K562 (cell line): Measurements from ENCODE around the gene VKORC1. TPM values are rescaled to one million over a fixed set of nuclear protein-coding genes. Genes with fewer than 3 reads are reported as not detected.

ENCODE experiments used
- ATAC-seq: fragments of 200-7000 bp; cut with Tn5 transposase; 3 replicates; pipeline ENCODE4 v1.9.1; 2020; ENCODE audit warnings: moderate library complexity
- BruUV-seq: library from RNA; stranded (reverse); fragments of 400-500 nt; replicated peaks from 2 replicates; lab custom pipeline; 2021; lab: Mats Ljungman, UMichigan
- CTCF ChIA-PET: fragments of 300-600 bp; formaldehyde crosslinking; extraction: SDS; loops from one replicate; lab custom pipeline; 2021; ENCODE audit warnings: low intra/inter-chr PET ratio; lab: Yijun Ruan, JAX
- POLR2A ChIA-PET: fragments of 300-600, 350-650 bp; sonication (Branson Sonifier 250); formaldehyde crosslinking; extraction: SDS; loops from one replicate; lab custom pipeline; 2021; ENCODE audit warnings: antibody characterized with exemption, inconsistent platforms; lab: Yijun Ruan, JAX
- DNase-seq, 4 experiments: peaks; one replicate each; pipeline versions ENCODE4 v3.0.0 to v3.0.0-alpha.2; 2011 to 2018; ENCODE audit warnings: low spot score in 3 of 4, mixed read lengths in 3 of 4; ENCODE audit errors: extremely low read depth in 1 of 4
- FAIRE-seq: peaks from 2 replicates; lab custom pipeline; 2011; peaks lifted over from hg19 to GRCh38; lab: Jason Lieb, UNC
- H2AFZ ChIP-seq: 2 replicates; pipeline ENCODE4 v1.6.0; 2011; ENCODE audit warnings: low read depth, low read length, control low read depth, inconsistent platforms
- H3K27ac ChIP-seq: fragments of 200-600 bp; 3 replicates; pipeline ENCODE4 v1.8.0; 2011; ENCODE audit warnings: low read depth, mild to moderate bottlenecking, control low read depth, inconsistent platforms, low read length, moderate library complexity, mixed read lengths; ENCODE audit errors: extremely low read depth
- H3K27me3 ChIP-seq, 2 experiments: fragments of 300-600 bp in 1 of 2; 2 replicates in 1 of 2; 3 replicates in 1 of 2; pipeline versions ENCODE4 v1.6.0 to v1.8.0; 2011; ENCODE audit warnings: inconsistent platforms in 2 of 2, low read length in 2 of 2, mild to moderate bottlenecking in 1 of 2, mixed read lengths in 1 of 2, moderate library complexity in 1 of 2; ENCODE audit not compliant: control insufficient read depth in 2 of 2, insufficient read depth in 2 of 2
- H3K36me3 ChIP-seq: fragments of 300-600 bp; 3 replicates; pipeline ENCODE4 v1.8.0; 2011; ENCODE audit warnings: mild to moderate bottlenecking, low read length, inconsistent platforms; ENCODE audit not compliant: control insufficient read depth, insufficient read depth
- H3K4me1 ChIP-seq, 2 experiments: fragments of 200-600 bp in 1 of 2; replicated peaks in 1 of 2; 2 replicates in 1 of 2; 3 replicates in 1 of 2; pipeline versions ENCODE4 v1.5.1 to v1.8.0; 2011; ENCODE audit warnings: inconsistent platforms in 2 of 2, low read length in 2 of 2, mild to moderate bottlenecking in 1 of 2, mixed read lengths in 1 of 2, moderate library complexity in 1 of 2; ENCODE audit not compliant: control insufficient read depth in 2 of 2, insufficient read depth in 2 of 2
- H3K4me2 ChIP-seq: 2 replicates; pipeline ENCODE4 v1.6.1; 2011; ENCODE audit warnings: low read length, control low read depth, inconsistent platforms, mixed read lengths; ENCODE audit not compliant: insufficient read depth
- H3K4me3 ChIP-seq: fragments of 200-600 bp; sonication (generic), shearing (Covaris generic); 2 replicates; pipeline ENCODE4 v1.5.1; 2016; ENCODE audit warnings: control low read depth, inconsistent platforms
- H3K79me2 ChIP-seq: fragments of 200-600 bp; 3 replicates; pipeline ENCODE4 v1.8.0; 2011; ENCODE audit warnings: low read length, inconsistent platforms; ENCODE audit not compliant: control insufficient read depth, insufficient read depth
- H3K9ac ChIP-seq, 2 experiments: 2 replicates each; pipeline versions ENCODE4 v1.6.0 to v1.6.1; 2011; ENCODE audit warnings: low read depth in 2 of 2, low read length in 2 of 2, control low read depth in 1 of 2, inconsistent platforms in 1 of 2, mild to moderate bottlenecking in 1 of 2, mixed read lengths in 1 of 2; ENCODE audit not compliant: insufficient read depth in 1 of 2
- H3K9me1 ChIP-seq: one replicate; pipeline ENCODE4 v1.6.0; 2011; ENCODE audit warnings: inconsistent platforms, mild to moderate bottlenecking, low read length, moderate library complexity; ENCODE audit not compliant: control insufficient read depth, insufficient read depth
- H3K9me3 ChIP-seq: replicated peaks from 2 replicates; pipeline ENCODE4 v1.5.1; 2011; ENCODE audit warnings: low read depth, low read length, inconsistent platforms; ENCODE audit not compliant: control insufficient read depth, insufficient read depth
- H4K20me1 ChIP-seq: replicated peaks from 2 replicates; pipeline ENCODE4 v1.6.1; 2011; ENCODE audit warnings: low read length, inconsistent platforms, mixed read lengths; ENCODE audit not compliant: control insufficient read depth, insufficient read depth
- ESRRA ChIP-seq: fragments of 450-650 bp; IDR thresholded peaks from 2 replicates; pipeline ENCODE4 v1.6.1; 2014; ENCODE audit warnings: low read depth, mild to moderate bottlenecking, moderate library complexity, borderline replicate concordance
- HMBOX1 ChIP-seq: sonication (generic); IDR thresholded peaks from 2 replicates; pipeline ENCODE4 v1.6.1; 2016
- HNRNPLL ChIP-seq: fragments of 200-400 bp; formaldehyde crosslinking; IDR thresholded peaks from 2 replicates; pipeline ENCODE4 v1.6.1; 2017; ENCODE audit warnings: low read length, low read depth, mild to moderate bottlenecking; ENCODE audit not compliant: poor library complexity, severe bottlenecking
- MEF2A ChIP-seq: IDR thresholded peaks from 2 replicates; pipeline ENCODE4 v1.6.1; 2011; ENCODE audit warnings: low read depth, mild to moderate bottlenecking, low read length, moderate library complexity; ENCODE audit not compliant: control insufficient read depth
- NBN ChIP-seq: fragments of 450-650 bp; IDR thresholded peaks from 2 replicates; pipeline ENCODE4 v1.6.1; 2016; ENCODE audit warnings: low read depth, mild to moderate bottlenecking
- NUFIP1 ChIP-seq: fragments of 450-650 bp; IDR thresholded peaks from 2 replicates; pipeline ENCODE4 v1.6.1; 2018; ENCODE audit not compliant: partially characterized antibody
- PHB ChIP-seq: fragments of 250-450 bp; sonication (Bioruptor Pico); IDR thresholded peaks from 2 replicates; pipeline ENCODE4 v1.5.0; 2021
- POLR2A ChIP-seq: fragments of 450-650 bp; conservative IDR thresholded peaks from 2 replicates; pipeline ENCODE4 v1.6.1; 2016
- POLR2G ChIP-seq: fragments of 200-400 bp; formaldehyde crosslinking; IDR thresholded peaks from 2 replicates; pipeline ENCODE4 v1.6.1; 2017; ENCODE audit warnings: low read depth, mild to moderate bottlenecking, antibody characterized with exemption, low read length, moderate library complexity
- PPARD ChIP-seq: fragments of 250-450 bp; sonication (Bioruptor Pico); IDR thresholded peaks from 2 replicates; pipeline ENCODE4 v1.8.0; 2022; ENCODE audit warnings: inconsistent platforms, mild to moderate bottlenecking, moderate library complexity
- RBM39 ChIP-seq: fragments of 200-400 bp; formaldehyde crosslinking; optimal IDR thresholded peaks from 2 replicates; pipeline ENCODE3; 2018; ENCODE audit warnings: low read depth, low read length
- STAT5B ChIP-seq: fragments of 250-450 bp; sonication (Bioruptor Pico); IDR thresholded peaks from 2 replicates; pipeline ENCODE4 v1.8.0; 2021; ENCODE audit warnings: mild to moderate bottlenecking, inconsistent platforms
- ZNF121 ChIP-seq: sonication (generic); formaldehyde crosslinking; conservative IDR thresholded peaks from 2 replicates; pipeline ENCODE4 v1.8.0; 2022; ENCODE audit warnings: missing genetic modification reagents
- WGBS: fragments of 100-300 bp; shearing (Covaris generic); methylation state at CpG from one replicate; pipeline ENCODE4 v1.1.6; 2016; ENCODE audit warnings: low coverage, mixed read lengths; ENCODE audit not compliant: insufficient coverage; ENCODE audit errors: missing lambda C conversion rate; 5-methylcytosine and 5-hydroxymethylcytosine counted together
- in situ Hi-C: fragments of 300-500 bp; cut with MboI; formaldehyde crosslinking; loops from 4 replicates; pipeline ENCODE4 v1.15.0; 2018; ENCODE audit warnings: inconsistent platforms, mixed read lengths
- intact Hi-C: fragments of 100-400 bp; cut with micrococcal nuclease; formaldehyde crosslinking; loops from 2 replicates; pipeline ENCODE4 v1.14.2; 2022
- polyA plus RNA-seq, 8 experiments: library from polyadenylated mRNA; depleted of rRNA in 4 of 8; stranded (reverse) in 5 of 8; unstranded in 3 of 8; fragments of >200 nt; fragmentation: Nextera tagmentation in 2 of 8; fragmentation: Illumina TruSeq in 1 of 8; extraction: Ambion mirVana in 2 of 8; extraction: Trizol in 1 of 8; gene quantifications; 2 replicates each; pipeline versions ENCODE4 v1.2.1 to v1.2.3, GENCODE V29; 2011 to 2014; ENCODE audit warnings: inconsistent platforms in 1 of 8, missing spikeins in 1 of 8
- total RNA-seq, 7 experiments: library from RNA; depleted of rRNA in 6 of 7; stranded (reverse); fragments of >200 nt in 6 of 7; fragmentation: Illumina TruSeq in 2 of 7; extraction: Trizol in 2 of 7; gene quantifications; 2 replicates each; pipeline versions ENCODE4 v1.2.1 to v1.2.3, GENCODE V29; 2011 to 2021; ENCODE audit warnings: low replicate concordance in 1 of 7
- TF ChIP-seq, protein P1 (sequence below): sonication (generic); formaldehyde crosslinking; IDR thresholded peaks from 2 replicates; pipeline ENCODE4 v1.8.1; 2023; ENCODE audit warnings: mild to moderate bottlenecking, missing genetic modification reagents
- TF ChIP-seq, protein P2 (sequence below): fragments of 250-450 bp; sonication (Bioruptor Pico); IDR thresholded peaks from 2 replicates; pipeline ENCODE4 v1.8.0; 2021; ENCODE audit warnings: moderate library complexity, mild to moderate bottlenecking, inconsistent platforms
- TF ChIP-seq, protein P3 (sequence below): fragments of 450-650 bp; formaldehyde crosslinking; IDR thresholded peaks from 2 replicates; pipeline ENCODE4 v1.4.0; 2020; ENCODE audit warnings: mild to moderate bottlenecking, moderate library complexity
- TF ChIP-seq, protein P4 (sequence below), 3 experiments: IDR thresholded peaks in 2 of 3; conservative IDR thresholded peaks in 1 of 3; 2 replicates each; pipeline ENCODE4 v1.5.1; 2011 to 2012; ENCODE audit warnings: low read length in 3 of 3, mild to moderate bottlenecking in 3 of 3, control low read depth in 2 of 3, improper control_type of control experiment in 1 of 3, inconsistent platforms in 1 of 3, low read depth in 1 of 3, mixed read lengths in 1 of 3, moderate library complexity in 1 of 3; ENCODE audit not compliant: insufficient read depth in 2 of 3

VKORC1 gene
- total and polyA plus RNA-seq, 9 of the 15 experiments (the other 6 are each of a cell fraction or from before 2014, with no cell fraction given): 30.0 to 119 (median 62.1) TPM

GRCh38 chr16:31080035-31080629 is 14.5 kb downstream of the VKORC1 start:
- ATAC-seq (no peak), FAIRE-seq (no peak), DNase-seq (no peak)
- in situ Hi-C loops: no loop called here
- no TSS peak for BruUV-seq
- Histone ChIP-seq H3K9me3 (no peaks in the 10 kb centered on the region), H3K27me3 (no peaks in the 10 kb centered on the region), H3K79me2 (peaks cover 29% of the 10 kb centered on the region), H3K9me1 (no peaks in the 10 kb centered on the region), H3K4me2 (no peak overlapping the region), H3K27ac (no peak overlapping the region), H4K20me1 (peaks cover 5% of the 10 kb centered on the region; the same call in 1 of the 2 replicates), H3K4me3 (no peak overlapping the region), H2AFZ (no peak overlapping the region), H3K4me1 (peaks cover 4 to 81% of the 10 kb centered on the region in 2 experiments; a peak in 3 of 5 replicates), H3K9ac (no peak overlapping the region; a peak in 1 of 4 replicates), H3K36me3 (peaks cover 80% of the 10 kb centered on the region)
- ChIA-PET POLR2A (interaction anchor here (1.1 to 1.8 kb wide), 2 partner anchors 8 to 100 kb away, joined by 5 to 6 read pairs; partner anchors contain the start of gene FUS), CTCF (no interaction called here)
- intact Hi-C loops: no loop called here
- WGBS: 90% methylated on average over 21 of the region's 40 CpGs
- TF ChIP-seq, protein P1, sequence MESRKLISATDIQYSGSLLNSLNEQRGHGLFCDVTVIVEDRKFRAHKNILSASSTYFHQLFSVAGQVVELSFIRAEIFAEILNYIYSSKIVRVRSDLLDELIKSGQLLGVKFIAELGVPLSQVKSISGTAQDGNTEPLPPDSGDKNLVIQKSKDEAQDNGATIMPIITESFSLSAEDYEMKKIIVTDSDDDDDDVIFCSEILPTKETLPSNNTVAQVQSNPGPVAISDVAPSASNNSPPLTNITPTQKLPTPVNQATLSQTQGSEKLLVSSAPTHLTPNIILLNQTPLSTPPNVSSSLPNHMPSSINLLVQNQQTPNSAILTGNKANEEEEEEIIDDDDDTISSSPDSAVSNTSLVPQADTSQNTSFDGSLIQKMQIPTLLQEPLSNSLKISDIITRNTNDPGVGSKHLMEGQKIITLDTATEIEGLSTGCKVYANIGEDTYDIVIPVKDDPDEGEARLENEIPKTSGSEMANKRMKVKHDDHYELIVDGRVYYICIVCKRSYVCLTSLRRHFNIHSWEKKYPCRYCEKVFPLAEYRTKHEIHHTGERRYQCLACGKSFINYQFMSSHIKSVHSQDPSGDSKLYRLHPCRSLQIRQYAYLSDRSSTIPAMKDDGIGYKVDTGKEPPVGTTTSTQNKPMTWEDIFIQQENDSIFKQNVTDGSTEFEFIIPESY (CRISPR knock-in tag): peak; percentile 64
- no peak for TF ChIP-seq PHB (CRISPR knock-in tag)
- TF ChIP-seq HMBOX1: no peak
- no peak for TF ChIP-seq HNRNPLL
- no peak for TF ChIP-seq RBM39
- no peak for TF ChIP-seq NBN
- TF ChIP-seq, protein P2, sequence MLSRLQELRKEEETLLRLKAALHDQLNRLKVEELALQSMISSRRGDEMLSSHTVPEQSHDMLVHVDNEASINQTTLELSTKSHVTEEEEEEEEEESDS (CRISPR knock-in tag): no peak
- TF ChIP-seq STAT5B (CRISPR knock-in tag): no peak
- no peak for TF ChIP-seq MEF2A
- no peak for TF ChIP-seq POLR2A
- no peak for TF ChIP-seq ESRRA
- TF ChIP-seq POLR2G: peak; percentile 64; the same call in 1 of the 2 replicates
- no peak for TF ChIP-seq NUFIP1
- TF ChIP-seq PPARD (CRISPR knock-in tag): no peak
- TF ChIP-seq, protein P3, sequence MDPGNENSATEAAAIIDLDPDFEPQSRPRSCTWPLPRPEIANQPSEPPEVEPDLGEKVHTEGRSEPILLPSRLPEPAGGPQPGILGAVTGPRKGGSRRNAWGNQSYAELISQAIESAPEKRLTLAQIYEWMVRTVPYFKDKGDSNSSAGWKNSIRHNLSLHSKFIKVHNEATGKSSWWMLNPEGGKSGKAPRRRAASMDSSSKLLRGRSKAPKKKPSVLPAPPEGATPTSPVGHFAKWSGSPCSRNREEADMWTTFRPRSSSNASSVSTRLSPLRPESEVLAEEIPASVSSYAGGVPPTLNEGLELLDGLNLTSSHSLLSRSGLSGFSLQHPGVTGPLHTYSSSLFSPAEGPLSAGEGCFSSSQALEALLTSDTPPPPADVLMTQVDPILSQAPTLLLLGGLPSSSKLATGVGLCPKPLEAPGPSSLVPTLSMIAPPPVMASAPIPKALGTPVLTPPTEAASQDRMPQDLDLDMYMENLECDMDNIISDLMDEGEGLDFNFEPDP (CRISPR knock-in tag): no peak
- TF ChIP-seq, protein P4, sequence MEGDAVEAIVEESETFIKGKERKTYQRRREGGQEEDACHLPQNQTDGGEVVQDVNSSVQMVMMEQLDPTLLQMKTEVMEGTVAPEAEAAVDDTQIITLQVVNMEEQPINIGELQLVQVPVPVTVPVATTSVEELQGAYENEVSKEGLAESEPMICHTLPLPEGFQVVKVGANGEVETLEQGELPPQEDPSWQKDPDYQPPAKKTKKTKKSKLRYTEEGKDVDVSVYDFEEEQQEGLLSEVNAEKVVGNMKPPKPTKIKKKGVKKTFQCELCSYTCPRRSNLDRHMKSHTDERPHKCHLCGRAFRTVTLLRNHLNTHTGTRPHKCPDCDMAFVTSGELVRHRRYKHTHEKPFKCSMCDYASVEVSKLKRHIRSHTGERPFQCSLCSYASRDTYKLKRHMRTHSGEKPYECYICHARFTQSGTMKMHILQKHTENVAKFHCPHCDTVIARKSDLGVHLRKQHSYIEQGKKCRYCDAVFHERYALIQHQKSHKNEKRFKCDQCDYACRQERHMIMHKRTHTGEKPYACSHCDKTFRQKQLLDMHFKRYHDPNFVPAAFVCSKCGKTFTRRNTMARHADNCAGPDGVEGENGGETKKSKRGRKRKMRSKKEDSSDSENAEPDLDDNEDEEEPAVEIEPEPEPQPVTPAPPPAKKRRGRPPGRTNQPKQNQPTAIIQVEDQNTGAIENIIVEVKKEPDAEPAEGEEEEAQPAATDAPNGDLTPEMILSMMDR (IDR thresholded peaks at IDR 0.05 in 2 of 3, conservative IDR thresholded peaks at IDR 0.05 in 1 of 3; ENCODE audit: insufficient read depth in 2 of 3, low read depth in 1 of 3, low read length in 3 of 3): peak in 1 of 3 experiments; percentile 37; a peak in 1 of 6 replicates
- TF ChIP-seq ZNF121 (CRISPR knock-in tag): no peak
